Left forelimb (tissue), 1 donor: ENCODE measurements around the gene NECAB2.

Source experiments
- DNase-seq: peaks from one replicate; pipeline ENCODE4 v3.0.0-alpha.2; 2018; ENCODE audit warnings: low spot score

The NECAB2 gene

DNA sequence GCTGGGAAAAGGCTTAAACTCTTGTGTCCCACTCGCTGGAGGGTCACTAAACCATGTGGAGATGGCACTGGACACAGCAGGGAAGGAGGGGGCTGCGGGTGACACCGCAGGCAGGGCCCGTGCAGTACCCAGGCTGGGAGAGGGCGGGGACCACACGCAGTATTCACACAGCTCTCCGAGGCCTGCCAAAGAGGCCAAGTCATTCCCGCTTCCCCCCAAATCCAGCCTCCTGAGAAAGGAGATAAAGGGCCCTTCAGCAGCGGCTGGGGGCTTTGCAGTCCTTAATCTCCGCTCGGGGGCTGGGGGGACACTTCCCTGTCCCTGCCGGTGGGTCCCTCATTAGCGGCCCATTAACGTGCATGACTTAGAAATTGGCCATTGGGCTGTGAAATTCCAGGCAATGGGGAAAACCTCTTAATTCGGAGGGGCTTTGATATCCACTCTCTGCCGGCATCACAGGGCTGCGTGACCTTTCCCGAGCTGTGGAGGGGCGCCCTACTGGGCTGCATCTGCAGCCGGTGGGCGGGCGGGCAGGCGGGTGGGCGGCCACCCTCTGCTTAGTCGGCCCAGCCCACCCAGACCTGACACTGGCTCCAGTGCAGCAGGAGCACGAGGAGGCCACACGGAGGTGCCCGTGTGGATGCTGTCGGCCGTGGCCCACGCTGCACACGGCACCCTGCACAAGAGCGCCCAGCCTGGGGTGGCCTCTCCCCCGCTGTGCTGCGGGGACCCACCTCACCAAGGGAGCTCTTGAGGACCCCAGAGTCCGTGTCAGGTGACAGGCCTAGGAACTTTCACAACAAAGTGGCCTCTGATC lies 77.2 kb downstream of the NECAB2 start:
- DNase-seq, result no peak

DNA sequence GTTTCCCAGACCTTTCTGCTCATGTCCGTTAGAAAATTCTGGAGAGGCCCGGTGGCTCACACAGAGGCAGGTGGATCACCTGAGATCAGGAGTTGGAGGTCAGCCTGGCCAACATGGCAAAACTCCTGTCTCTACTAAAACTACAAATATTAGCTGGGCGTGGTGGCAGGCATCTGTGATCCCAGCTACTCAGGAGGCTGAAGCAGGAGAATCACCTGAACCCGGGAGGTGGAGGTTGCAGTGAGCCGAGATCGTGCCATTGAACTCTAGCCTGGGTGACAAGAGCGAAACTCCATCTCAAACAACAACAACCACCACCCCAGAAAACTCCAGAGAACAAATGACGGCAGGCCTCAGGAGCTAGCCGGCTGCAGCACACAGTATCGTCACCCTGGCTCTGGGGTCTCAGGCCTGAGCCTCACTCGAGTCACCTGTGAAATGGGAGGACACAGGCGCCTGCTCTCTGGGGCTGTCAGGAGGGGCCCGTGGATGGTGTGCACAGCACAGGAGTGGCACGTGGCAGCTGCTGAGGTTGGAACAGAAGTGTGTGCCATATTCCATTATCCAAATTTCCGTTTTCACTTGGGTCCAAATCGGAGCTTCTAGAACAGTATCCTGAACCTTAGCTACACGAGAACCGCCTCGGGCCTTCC lies 77.9 kb downstream of the NECAB2 start:
- DNase-seq, result no peak

DNA sequence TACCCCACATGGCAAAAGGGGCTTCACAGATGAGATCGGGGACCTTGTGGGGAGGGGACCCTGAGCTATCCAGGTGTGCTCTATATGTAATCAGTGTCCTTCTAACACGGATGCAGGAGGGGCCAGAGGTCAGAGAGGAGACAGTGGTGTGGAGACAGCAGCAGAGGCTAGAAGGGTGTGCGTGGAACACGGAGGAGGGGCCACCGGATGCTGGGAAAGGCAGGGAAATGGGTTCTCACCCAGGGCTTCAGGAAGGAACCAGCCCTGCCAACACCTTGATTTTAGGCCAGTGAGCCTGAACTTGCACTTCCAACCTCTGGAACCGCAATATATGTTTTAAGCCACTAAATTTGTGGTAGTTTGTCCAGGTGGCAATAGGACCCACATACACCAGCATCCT lies 79.2 kb downstream of the NECAB2 start:
- no peak for DNase-seq

DNA sequence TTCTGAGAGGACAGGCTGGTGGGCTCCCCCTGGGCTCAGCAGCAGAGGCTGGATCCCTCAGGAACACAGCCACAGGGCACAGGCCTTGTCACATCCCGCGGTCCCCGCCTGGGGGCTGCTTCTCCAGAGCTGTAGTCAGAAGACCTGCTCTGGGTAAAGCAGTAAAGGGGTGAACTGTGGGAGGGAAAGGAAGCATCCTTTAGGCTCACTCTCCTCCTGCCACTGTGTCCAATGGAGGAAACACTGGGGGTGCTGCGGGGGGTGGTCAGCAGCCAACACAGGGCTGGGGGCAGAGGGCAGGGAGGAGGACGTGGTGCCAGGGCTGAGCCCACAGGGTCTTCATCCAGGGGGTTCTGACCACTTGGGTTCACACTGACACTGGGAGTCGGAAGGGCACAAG lies 79.6 kb downstream of the NECAB2 start:
- DNase-seq, result no peak

DNA sequence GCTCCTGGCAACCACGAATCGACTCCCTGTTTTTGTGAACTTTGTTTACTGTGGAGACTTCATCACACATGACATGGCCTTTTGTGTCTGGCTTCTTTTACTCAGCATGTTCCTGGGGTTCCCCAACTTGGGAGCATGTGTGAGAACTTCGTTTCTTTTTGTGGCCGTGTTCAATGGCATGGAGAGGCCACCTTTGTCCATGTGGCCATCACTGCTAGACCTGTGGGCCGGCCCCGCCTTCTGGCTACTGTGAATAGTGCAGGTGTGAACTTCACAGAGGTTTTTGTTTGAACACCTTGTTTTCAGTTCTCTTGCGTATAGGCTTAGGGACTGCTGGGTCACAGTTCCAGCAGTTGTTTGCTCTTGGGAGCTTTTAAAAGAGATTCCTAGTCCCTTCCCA lies 80.2 kb downstream of the NECAB2 start:
- DNase-seq, result no peak

DNA sequence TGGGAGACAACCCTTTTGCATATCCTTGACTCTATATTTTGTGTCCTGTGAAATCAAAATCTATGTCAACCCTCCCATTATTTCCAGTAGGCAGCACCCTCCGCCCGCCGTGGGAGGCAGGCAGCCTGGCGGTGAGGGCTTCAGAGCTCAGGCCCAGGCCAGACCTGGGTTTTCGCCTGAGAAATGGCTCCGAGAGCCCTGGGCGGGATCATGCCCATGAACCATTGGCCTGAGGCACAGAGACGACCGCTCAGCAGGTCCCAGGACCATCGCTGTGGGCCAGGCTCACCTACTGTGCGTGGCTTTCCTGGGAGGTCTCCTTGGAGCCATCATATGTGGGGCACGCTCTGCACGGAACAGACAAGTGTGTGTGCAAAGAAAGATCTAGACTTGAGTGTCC lies 80.8 kb downstream of the NECAB2 start:
- DNase-seq, result no peak

DNA sequence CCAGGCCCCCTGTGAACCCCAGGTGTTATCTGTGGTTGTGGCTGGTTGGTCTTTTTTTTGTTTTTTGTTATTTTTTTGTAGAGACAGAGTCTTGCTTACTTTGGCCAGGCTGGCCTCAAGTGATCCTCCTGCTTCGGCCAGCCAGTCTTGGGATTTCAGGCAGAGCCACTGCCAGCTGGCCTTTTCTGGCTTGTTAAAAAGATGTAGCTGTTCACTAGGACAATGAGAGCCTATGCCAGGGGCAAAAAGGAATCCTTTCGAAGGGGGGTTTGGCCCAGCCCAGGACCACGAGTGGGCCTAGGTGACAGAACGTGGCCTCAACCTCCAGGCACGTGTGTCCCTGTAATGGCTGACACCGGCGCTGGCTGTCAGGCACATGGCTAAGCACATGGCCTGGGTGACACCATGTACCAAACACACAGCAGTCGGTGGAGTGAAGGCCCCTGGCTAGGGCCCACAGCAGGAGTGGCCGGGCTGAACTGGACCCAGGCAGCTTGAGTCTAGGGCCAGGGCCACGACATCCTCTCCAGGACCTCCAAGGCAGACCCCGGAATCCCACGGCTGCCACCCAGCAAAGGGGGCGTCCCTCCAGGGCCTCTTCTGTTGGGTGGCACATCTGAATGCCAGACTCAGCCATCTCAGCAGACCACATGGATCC lies 81.5 kb downstream of the NECAB2 start:
- DNase-seq, result no peak

DNA sequence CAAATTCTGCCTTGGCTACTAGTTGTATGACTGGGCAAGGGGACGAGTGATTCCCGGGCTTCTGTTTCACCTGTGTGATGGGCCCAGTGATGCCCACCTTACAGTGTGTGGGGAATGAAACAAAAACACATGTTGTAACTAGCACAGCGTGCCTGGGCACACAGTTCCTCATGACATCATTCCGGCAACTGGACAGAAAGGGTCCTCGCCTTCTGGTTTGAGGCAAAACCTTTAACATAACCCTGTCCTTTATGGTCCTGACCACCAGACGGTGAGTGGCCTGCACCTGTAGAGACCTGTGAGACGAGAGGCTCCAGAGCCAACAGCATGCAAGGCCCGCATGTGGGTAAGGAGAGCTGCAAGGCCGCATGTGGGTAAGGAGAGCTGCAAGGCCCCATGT lies 82.3 kb downstream of the NECAB2 start:
- DNase-seq, result no peak

DNA sequence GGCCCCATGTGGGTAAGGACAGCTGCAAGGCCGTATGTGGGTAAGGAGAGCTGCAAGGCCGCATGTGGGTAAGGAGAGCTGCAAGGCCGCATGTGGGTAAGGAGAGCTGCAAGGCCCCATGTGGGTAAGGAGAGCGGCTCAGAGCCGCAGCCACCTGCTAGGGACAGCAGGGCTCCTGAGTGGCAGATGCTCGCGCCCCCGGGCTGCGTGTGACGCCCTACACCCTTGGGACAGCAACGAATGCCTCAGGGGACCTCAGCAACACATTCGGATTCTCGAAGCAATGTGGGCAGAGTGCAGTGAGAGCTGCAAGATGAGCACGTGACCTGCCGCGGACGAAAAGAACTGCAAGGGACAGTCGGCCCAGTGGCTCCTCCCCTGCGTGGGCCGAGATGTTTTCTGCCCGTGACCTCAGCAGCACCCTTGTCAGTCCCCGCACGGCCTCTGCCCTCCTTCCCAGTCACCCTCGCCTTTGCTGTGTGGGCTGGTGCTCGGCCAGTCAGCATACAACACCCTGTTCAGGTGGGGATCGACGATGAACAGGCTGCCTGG lies 84.1 kb downstream of the NECAB2 start:
- DNase-seq, result peak; percentile 36
